ENCODE data around the gene HMGCL. TPM values are rescaled to one million over a fixed set of nuclear protein-coding genes. Genes with fewer than 3 reads are reported as not detected.
A peak's percentile ranks its signal among the peaks of the same experiment; 100 is the strongest.
"Not testable (repeated sequence)": the region's sequence is repeated elsewhere in the genome, so short reads cannot be mapped to it uniquely, and the experiment has no call there.

The HMGCL gene
- total and polyA plus RNA-seq, 5 donors, result 20.1 to 31.9 (median 21.9) TPM

DNA sequence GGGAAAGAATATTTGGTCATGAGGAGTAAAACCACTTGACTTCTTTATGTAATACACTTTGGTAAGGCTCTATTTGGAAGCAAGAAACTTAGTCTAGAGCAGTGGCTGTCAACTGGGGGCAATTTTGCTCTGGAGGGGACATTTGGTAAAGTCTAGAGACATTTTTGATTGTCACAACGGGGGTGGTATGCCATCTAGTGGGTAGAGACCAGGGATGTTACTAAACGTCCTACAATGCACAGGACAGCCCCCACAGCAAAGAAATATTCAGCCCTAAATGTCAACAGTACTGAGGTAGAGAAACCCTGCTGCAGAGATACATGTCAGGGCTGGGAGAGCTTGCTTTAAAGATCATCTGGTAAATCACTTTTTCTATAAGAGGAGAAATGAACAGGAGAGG is 29.3 kb upstream of the HMGCL start:
- no peak for ATAC-seq
- intact Hi-C loops (cut with DNase I), result no loop called here
- DNase-seq, result no peak
- H3K4me3 ChIP-seq (ENCODE audit: low read length), result no peak overlapping the region
- H3K9me3 ChIP-seq (ENCODE audit: control insufficient read depth, low read length), result no peaks in the 10 kb centered on the region
- no peaks in the 10 kb centered on the region for H3K27me3 ChIP-seq (ENCODE audit: control insufficient read depth, insufficient read depth)
- WGBS, result 29% methylated on average over 2 of the region's 2 CpGs
- H3K4me1 ChIP-seq (ENCODE audit: control insufficient read depth, insufficient read depth, low read length), result no peaks in the 10 kb centered on the region
- H3K27ac ChIP-seq (ENCODE audit: low read length), result no peak overlapping the region

- WGBS, result 94% methylated on average over 25 of the region's 34 CpGs
- peak in 1 of 3 donors; percentile 62 for DNase-seq
- ATAC-seq; H3K4me1 ChIP-seq (ENCODE audit: control insufficient read depth, insufficient read depth, low read length); H3K9me3 ChIP-seq (ENCODE audit: control insufficient read depth, low read length); H3K27me3 ChIP-seq (ENCODE audit: control insufficient read depth, insufficient read depth); H3K4me3 ChIP-seq (ENCODE audit: low read length); H3K27ac ChIP-seq (ENCODE audit: low read length); intact Hi-C loops (cut with DNase I): not testable (repeated sequence)
Measured at GRCh38 chr1:23853124-23853523, 27.9 kb upstream of the HMGCL start.

DNA sequence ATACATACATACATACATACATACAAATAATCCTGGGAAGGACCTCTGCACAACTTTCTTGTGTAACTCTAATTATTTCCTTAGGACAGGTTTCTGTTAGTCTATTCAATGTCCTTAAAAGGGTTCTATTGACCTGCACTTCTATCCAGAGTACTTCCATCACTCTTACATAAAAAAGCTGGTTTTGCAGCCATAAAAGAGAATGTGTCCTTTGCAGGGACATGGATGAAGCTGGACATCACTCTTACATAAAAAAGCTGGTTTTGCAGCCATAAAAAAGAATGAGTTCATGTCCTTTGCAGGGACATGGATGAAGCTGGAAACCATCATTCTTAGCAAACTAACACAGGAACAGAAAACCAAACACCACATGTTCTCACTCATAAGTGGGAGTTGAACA is 26.2 kb upstream of the HMGCL start:
- H3K4me1 ChIP-seq (ENCODE audit: control insufficient read depth, insufficient read depth, low read length); H3K27me3 ChIP-seq (ENCODE audit: control insufficient read depth, insufficient read depth); H3K27ac ChIP-seq (ENCODE audit: low read length); intact Hi-C loops (cut with DNase I); H3K9me3 ChIP-seq (ENCODE audit: control insufficient read depth, low read length); DNase-seq; H3K4me3 ChIP-seq (ENCODE audit: low read length); ATAC-seq: not testable (repeated sequence)

DNA sequence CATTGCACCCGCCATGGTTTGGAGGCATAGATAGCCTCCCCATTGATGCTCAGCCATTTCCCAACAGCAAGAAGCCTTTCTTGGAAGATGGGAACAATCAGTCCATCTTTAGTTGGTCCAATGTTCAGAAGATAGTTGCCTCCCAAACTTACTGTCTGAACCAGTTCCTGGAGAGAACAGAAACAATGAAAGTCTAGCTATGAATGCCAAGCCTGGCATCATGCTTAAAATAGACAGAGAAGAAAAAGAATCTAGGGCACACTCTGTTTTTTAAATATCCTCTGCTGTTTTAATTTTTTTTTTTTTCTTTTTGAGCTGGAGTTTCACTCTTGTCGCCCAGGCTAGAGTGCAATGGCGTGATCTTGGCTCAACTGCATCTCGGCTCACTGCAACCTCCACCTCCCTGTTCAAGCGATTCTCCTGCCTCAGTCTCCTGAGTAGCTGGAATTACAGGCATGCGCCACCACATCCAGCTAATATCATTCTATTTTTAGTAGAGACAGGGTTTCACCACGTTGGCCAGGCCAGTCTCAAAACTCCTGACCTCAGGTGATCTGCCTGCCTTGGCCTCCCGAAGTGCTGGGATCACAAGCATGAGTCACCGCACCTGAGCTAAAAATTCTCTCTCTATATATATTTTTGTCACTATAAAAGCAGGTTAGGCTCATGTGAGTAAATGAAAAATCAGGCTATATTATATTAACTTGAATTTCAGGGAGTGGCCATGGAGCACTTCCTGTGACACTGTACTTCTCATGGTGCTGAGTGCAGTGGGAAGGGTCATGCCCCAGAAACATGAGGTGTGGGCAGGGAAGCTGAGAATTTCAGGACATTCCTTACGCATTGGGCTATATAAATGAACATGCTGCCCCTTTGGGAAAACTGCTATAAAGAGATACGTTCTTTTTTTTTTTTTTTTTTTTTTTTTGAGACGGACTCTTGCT is 23.7 kb upstream of the HMGCL start:
- no peak for DNase-seq
- ATAC-seq, result peak in 1 of 2 donors; percentile 36

GRCh38 chr1:23847482-23848095 is 22.4 kb upstream of the HMGCL start:
- H3K27ac ChIP-seq (ENCODE audit: low read length), result not testable (repeated sequence)
- 98% methylated on average over 2 of the region's 2 CpGs for WGBS

More for the DNA sequence above, 23.7 kb upstream of the HMGCL start:
- Histone ChIP-seq H3K27me3 (ENCODE audit: control insufficient read depth, insufficient read depth) (no peaks in the 10 kb centered on the region), H3K27ac (ENCODE audit: low read length) (peak overlapping the region; percentile 93), H3K9me3 (ENCODE audit: control insufficient read depth, low read length) (no peaks in the 10 kb centered on the region), H3K4me1 (ENCODE audit: control insufficient read depth, insufficient read depth, low read length) (peaks cover 1% of the 10 kb centered on the region), H3K4me3 (ENCODE audit: low read length) (no peak overlapping the region)
- WGBS, result 74% methylated on average over 12 of the region's 12 CpGs
- intact Hi-C loops (cut with DNase I), result no loop called here

DNA sequence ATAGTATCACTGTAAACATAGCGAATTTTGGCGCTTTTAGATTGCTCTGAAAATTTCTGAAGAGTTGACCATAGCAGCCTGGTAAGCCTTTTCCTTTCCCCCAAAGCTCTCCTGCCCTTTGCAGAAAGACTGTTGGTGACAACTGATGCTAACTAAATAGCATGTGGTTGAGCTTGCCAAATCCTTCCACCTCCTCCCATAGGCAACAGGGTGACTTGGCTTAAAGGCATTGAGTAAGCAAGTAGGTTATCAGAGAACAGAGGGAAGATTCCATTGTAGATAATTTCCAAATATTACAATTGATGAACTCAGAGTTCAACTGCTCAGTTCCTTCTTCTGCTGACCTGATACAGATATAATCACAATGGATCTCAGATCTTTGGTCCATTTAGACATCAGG is 19.9 kb upstream of the HMGCL start:
- no peaks in the 10 kb centered on the region for H3K9me3 ChIP-seq (ENCODE audit: control insufficient read depth, low read length)
- ATAC-seq, result no peak
- intact Hi-C loops (cut with DNase I), result no loop called here
- DNase-seq, result no peak
- 100% methylated on average over 2 of the region's 2 CpGs for WGBS
- no peaks in the 10 kb centered on the region for H3K27me3 ChIP-seq (ENCODE audit: control insufficient read depth, insufficient read depth)
- H3K4me3 ChIP-seq (ENCODE audit: low read length), result no peak overlapping the region
- H3K27ac ChIP-seq (ENCODE audit: low read length), result no peak overlapping the region
- H3K4me1 ChIP-seq (ENCODE audit: control insufficient read depth, insufficient read depth, low read length), result peaks cover 1% of the 10 kb centered on the region

More at GRCh38 chr1:23847482-23848095, 22.4 kb upstream of the HMGCL start:
- DNase-seq; intact Hi-C loops (cut with DNase I); H3K27me3 ChIP-seq (ENCODE audit: control insufficient read depth, insufficient read depth); H3K4me3 ChIP-seq (ENCODE audit: low read length); H3K4me1 ChIP-seq (ENCODE audit: control insufficient read depth, insufficient read depth, low read length); ATAC-seq; H3K9me3 ChIP-seq (ENCODE audit: control insufficient read depth, low read length): not testable (repeated sequence)

- intact Hi-C loops (cut with DNase I), result no loop called here
- 94% methylated on average over 5 of the region's 5 CpGs for WGBS
- DNase-seq, result no peak
- H3K27ac ChIP-seq (ENCODE audit: low read length), result no peak overlapping the region
- no peaks in the 10 kb centered on the region for H3K27me3 ChIP-seq (ENCODE audit: control insufficient read depth, insufficient read depth)
- no peak overlapping the region for H3K4me3 ChIP-seq (ENCODE audit: low read length)
- no peak for ATAC-seq
- no peaks in the 10 kb centered on the region for H3K4me1 ChIP-seq (ENCODE audit: control insufficient read depth, insufficient read depth, low read length)
- H3K9me3 ChIP-seq (ENCODE audit: control insufficient read depth, low read length), result no peaks in the 10 kb centered on the region
Measured at GRCh38 chr1:23843644-23844043, 18.4 kb upstream of the HMGCL start.

DNA sequence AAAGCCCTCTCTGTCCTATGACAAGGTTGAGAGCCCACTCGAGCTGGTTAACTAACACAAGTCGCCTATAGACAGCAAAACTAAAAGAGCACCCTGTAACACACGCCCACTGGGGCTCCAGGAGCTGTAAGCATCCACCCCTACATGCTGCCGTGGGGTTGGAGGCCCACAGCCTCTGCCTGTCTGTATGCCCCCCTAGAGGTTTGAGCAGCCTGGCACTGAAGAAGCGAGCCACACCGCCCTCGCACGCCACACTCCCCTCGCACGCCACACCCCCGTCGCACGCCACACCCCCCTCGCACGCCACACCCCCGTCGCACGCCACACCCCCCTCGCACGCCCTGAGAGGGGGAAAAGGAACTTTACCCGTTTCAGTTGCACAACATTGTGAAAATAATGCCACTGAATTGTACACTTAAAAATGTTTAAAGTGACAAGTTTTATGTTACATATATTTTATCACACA is 13.2 kb upstream of the HMGCL start:
- under 1% methylated on average over 21 of the region's 21 CpGs for WGBS
- DNase-seq (peak; percentile 64 to 88 (median 83)), ATAC-seq (peak; percentile 97 to 99)
- Histone ChIP-seq H3K27ac (ENCODE audit: low read length) (no peak overlapping the region), H3K4me1 (ENCODE audit: control insufficient read depth, insufficient read depth, low read length) (peaks cover 6% of the 10 kb centered on the region), H3K27me3 (ENCODE audit: control insufficient read depth, insufficient read depth) (no peaks in the 10 kb centered on the region), H3K4me3 (ENCODE audit: low read length) (peak overlapping the region; percentile 44), H3K9me3 (ENCODE audit: control insufficient read depth, low read length) (no peaks in the 10 kb centered on the region)
- intact Hi-C loops (cut with DNase I), result no loop called here

- peak in 1 of 2 donors; percentile 14 for ATAC-seq
- H3K9me3 ChIP-seq (ENCODE audit: control insufficient read depth, low read length), result no peaks in the 10 kb centered on the region
- 20% methylated on average over 13 of the region's 13 CpGs for WGBS
- intact Hi-C loops (cut with DNase I), result no loop called here
- H3K27ac ChIP-seq (ENCODE audit: low read length), result no peak overlapping the region
- no peak for DNase-seq
- no peak overlapping the region for H3K4me3 ChIP-seq (ENCODE audit: low read length)
- H3K4me1 ChIP-seq (ENCODE audit: control insufficient read depth, insufficient read depth, low read length), result peaks cover 6% of the 10 kb centered on the region
- H3K27me3 ChIP-seq (ENCODE audit: control insufficient read depth, insufficient read depth), result no peaks in the 10 kb centered on the region
Measured at GRCh38 chr1:23837908-23838307, 12.7 kb upstream of the HMGCL start.

- no peak for ATAC-seq
- no peak for DNase-seq
- 85% methylated on average over 3 of the region's 3 CpGs for WGBS
- Histone ChIP-seq H3K9me3 (ENCODE audit: control insufficient read depth, low read length) (no peaks in the 10 kb centered on the region), H3K27ac (ENCODE audit: low read length) (no peak overlapping the region), H3K4me3 (ENCODE audit: low read length) (no peak overlapping the region), H3K27me3 (ENCODE audit: control insufficient read depth, insufficient read depth) (no peaks in the 10 kb centered on the region), H3K4me1 (ENCODE audit: control insufficient read depth, insufficient read depth, low read length) (peaks cover 6% of the 10 kb centered on the region)
- intact Hi-C loops (cut with DNase I), result no loop called here
Measured at GRCh38 chr1:23836037-23836436, 10.8 kb upstream of the HMGCL start.

DNA sequence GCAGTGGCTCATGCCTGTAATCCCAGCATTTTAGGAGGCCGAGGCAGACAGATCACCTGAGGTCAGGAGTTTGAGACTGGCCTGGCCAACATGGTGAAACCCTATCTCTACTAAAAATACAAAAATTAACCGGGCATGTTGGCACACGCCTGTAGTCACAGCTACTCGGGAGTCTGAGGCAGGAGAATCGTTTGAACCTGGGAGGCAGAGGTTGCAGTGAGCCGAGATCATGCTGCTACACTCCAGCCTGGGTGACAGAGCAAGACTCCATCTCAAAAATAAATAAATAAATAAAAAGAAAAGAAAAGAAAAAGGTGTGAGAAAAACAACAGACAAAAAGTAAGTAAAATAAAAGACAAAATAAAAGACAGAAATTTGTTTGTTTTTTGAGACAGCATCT is 8.9 kb upstream of the HMGCL start:
- H3K27ac ChIP-seq (ENCODE audit: low read length); H3K27me3 ChIP-seq (ENCODE audit: control insufficient read depth, insufficient read depth); H3K9me3 ChIP-seq (ENCODE audit: control insufficient read depth, low read length); H3K4me3 ChIP-seq (ENCODE audit: low read length); H3K4me1 ChIP-seq (ENCODE audit: control insufficient read depth, insufficient read depth, low read length); DNase-seq; ATAC-seq; intact Hi-C loops (cut with DNase I): not testable (repeated sequence)
- WGBS, result 80% methylated on average over 6 of the region's 6 CpGs
